BE2C (cell line): ENCODE data around the gene ATXN7.

Experiments
- DNase-seq: peaks from one replicate; pipeline ENCODE4 v3.0.0-alpha.2; 2020
- H3K27me3 ChIP-seq: fragments of 250-450 bp; sonication (Bioruptor Pico); 2 replicates; pipeline ENCODE4 v1.5.1; 2020; ENCODE audit warnings: mild to moderate bottlenecking
- H3K36me3 ChIP-seq: fragments of 250-450 bp; sonication (Bioruptor Pico); 2 replicates; pipeline ENCODE4 v1.5.1; 2020; ENCODE audit warnings: mild to moderate bottlenecking
- H3K4me1 ChIP-seq: fragments of 250-450 bp; sonication (Bioruptor Pico); 2 replicates; pipeline ENCODE4 v1.5.1; 2020
- H3K4me3 ChIP-seq: 2 replicates; pipeline ENCODE4 v1.5.1; 2011; ENCODE audit warnings: low read depth, low read length
- H3K9me3 ChIP-seq: fragments of 250-450 bp; sonication (Bioruptor Pico); 2 replicates; pipeline ENCODE4 v1.5.1; 2020
- TF ChIP-seq, protein P1 (sequence below): IDR thresholded peaks from 2 replicates; pipeline ENCODE4 v1.5.1; 2012; ENCODE audit warnings: mild to moderate bottlenecking, low read depth, low read length

The ATXN7 gene

DNA sequence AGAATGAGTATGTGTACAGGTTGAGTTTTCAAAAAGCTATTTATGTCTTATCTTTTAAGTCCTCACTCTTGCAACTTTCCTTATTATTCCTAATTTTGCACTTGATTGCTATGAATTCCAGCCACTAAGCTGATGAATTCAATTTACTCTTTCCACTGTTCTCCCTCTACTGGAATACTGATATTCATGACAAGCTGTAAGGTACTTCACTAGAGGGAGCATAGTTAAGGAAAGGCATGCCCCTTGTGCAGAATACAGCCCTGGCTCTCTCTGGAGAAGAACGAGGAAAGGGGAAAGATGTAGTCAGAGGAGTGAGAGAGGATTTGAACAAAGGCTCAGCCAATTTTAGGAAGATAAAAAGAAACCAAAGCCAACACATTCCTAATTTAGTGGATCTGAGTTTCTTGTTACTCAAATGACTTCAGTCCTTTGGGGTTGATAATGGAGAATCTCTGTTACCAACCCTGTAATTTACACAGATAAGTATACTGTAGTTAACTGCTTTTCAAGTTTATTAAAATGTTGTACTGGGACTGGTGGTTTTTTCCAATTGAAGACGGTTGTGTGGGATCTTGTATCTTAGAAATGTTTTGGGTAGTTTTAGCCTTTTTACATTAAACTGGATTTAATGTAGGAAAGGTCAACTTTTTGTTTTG is 44.5 kb downstream of the ATXN7 start:
- TF ChIP-seq, protein P1, sequence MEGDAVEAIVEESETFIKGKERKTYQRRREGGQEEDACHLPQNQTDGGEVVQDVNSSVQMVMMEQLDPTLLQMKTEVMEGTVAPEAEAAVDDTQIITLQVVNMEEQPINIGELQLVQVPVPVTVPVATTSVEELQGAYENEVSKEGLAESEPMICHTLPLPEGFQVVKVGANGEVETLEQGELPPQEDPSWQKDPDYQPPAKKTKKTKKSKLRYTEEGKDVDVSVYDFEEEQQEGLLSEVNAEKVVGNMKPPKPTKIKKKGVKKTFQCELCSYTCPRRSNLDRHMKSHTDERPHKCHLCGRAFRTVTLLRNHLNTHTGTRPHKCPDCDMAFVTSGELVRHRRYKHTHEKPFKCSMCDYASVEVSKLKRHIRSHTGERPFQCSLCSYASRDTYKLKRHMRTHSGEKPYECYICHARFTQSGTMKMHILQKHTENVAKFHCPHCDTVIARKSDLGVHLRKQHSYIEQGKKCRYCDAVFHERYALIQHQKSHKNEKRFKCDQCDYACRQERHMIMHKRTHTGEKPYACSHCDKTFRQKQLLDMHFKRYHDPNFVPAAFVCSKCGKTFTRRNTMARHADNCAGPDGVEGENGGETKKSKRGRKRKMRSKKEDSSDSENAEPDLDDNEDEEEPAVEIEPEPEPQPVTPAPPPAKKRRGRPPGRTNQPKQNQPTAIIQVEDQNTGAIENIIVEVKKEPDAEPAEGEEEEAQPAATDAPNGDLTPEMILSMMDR: peak; percentile 49
- Histone ChIP-seq H3K27me3 (no peaks in the 10 kb centered on the region), H3K36me3 (no peaks in the 10 kb centered on the region), H3K4me3 (no peak overlapping the region), H3K9me3 (no peaks in the 10 kb centered on the region), H3K4me1 (peaks cover 4% of the 10 kb centered on the region; the same call in 1 of the 2 replicates)
- no peak for DNase-seq

DNA sequence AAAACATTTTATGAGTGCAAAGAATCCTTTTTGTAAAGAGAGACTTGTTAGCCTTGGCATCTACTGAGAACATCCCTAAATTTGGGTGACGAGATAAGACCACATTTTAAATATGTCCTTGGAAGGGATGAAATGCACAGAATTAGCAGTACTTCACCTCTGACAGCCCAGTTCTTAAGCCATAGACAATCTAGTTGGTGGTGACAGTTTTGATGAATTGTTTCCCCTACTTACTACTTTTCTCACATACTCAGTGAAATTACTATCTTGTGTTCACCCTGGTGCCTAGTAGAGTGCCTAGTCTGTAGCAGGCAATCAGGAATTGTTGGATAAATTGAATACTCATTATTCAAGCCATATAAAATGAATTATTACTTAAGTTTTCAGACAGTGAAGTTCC is 45.1 kb downstream of the ATXN7 start:
- TF ChIP-seq, protein P1: no peak
- peaks cover 4% of the 10 kb centered on the region; the same call in 1 of the 2 replicates for H3K4me1 ChIP-seq
- H3K36me3 ChIP-seq: no peaks in the 10 kb centered on the region
- no peaks in the 10 kb centered on the region for H3K9me3 ChIP-seq
- H3K27me3 ChIP-seq: no peaks in the 10 kb centered on the region
- no peak overlapping the region for H3K4me3 ChIP-seq
- DNase-seq: no peak

GRCh38 chr3:63909431-63909830 is 45.8 kb downstream of the ATXN7 start:
- TF ChIP-seq, protein P1: no peak
- no peak for DNase-seq
- Histone ChIP-seq H3K9me3 (no peaks in the 10 kb centered on the region), H3K27me3 (no peaks in the 10 kb centered on the region), H3K4me3 (no peak overlapping the region), H3K4me1 (peaks cover 4% of the 10 kb centered on the region; the same call in 1 of the 2 replicates), H3K36me3 (no peaks in the 10 kb centered on the region)

GRCh38 chr3:63910001-63910400 is 46.3 kb downstream of the ATXN7 start:
- DNase-seq: no peak
- Histone ChIP-seq H3K36me3 (peaks cover 2% of the 10 kb centered on the region), H3K9me3 (no peaks in the 10 kb centered on the region), H3K4me1 (peaks cover 4% of the 10 kb centered on the region; the same call in 1 of the 2 replicates), H3K4me3 (no peak overlapping the region), H3K27me3 (no peaks in the 10 kb centered on the region)
- TF ChIP-seq, protein P1: no peak

- H3K36me3 ChIP-seq: peaks cover 4% of the 10 kb centered on the region
- H3K9me3 ChIP-seq: no peaks in the 10 kb centered on the region
- DNase-seq: no peak
- no peaks in the 10 kb centered on the region for H3K27me3 ChIP-seq
- H3K4me3 ChIP-seq: peak overlapping the region; percentile 77; the same call in 1 of the 2 replicates
- peaks cover 4% of the 10 kb centered on the region; the same call in 1 of the 2 replicates for H3K4me1 ChIP-seq
- TF ChIP-seq, protein P1: no peak
Measured at GRCh38 chr3:63910891-63911290, 47.2 kb downstream of the ATXN7 start.

DNA sequence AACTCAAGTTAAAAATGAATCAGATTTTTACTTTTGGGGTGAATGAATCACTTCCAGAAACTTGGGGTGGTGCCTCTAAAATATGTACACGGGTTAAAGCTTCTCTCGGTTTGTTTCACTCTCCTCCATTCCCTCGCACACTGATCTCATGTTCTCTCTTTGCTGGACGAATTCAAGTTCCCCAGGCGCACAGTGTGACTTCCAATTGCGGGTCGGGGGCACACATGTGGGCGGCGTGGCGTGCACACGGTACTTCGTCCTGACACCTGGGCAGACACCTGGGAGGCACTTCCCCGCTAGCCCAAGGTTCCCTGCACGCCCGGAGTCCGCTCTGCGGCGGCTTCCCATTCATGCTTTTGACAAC is 47.8 kb downstream of the ATXN7 start:
- no peak for DNase-seq
- peak overlapping the region; percentile 77 for H3K4me3 ChIP-seq
- TF ChIP-seq, protein P1: no peak

More for the DNA sequence above, 47.8 kb downstream of the ATXN7 start:
- peaks cover 7% of the 10 kb centered on the region for H3K36me3 ChIP-seq
- no peaks in the 10 kb centered on the region for H3K27me3 ChIP-seq
- no peaks in the 10 kb centered on the region for H3K9me3 ChIP-seq
- peaks cover 4% of the 10 kb centered on the region; the same call in 1 of the 2 replicates for H3K4me1 ChIP-seq
